GM21526 (cell line): ENCODE results near the gene FIGN.

Experiments
- ATAC-seq: cut with Tn5 transposase; IDR thresholded peaks from one replicate; pipeline ENCODE4 v1.9.1; 2021; ENCODE audit warnings: moderate library complexity; ENCODE audit not compliant: unreplicated experiment, low FRiP score

The FIGN gene

DNA sequence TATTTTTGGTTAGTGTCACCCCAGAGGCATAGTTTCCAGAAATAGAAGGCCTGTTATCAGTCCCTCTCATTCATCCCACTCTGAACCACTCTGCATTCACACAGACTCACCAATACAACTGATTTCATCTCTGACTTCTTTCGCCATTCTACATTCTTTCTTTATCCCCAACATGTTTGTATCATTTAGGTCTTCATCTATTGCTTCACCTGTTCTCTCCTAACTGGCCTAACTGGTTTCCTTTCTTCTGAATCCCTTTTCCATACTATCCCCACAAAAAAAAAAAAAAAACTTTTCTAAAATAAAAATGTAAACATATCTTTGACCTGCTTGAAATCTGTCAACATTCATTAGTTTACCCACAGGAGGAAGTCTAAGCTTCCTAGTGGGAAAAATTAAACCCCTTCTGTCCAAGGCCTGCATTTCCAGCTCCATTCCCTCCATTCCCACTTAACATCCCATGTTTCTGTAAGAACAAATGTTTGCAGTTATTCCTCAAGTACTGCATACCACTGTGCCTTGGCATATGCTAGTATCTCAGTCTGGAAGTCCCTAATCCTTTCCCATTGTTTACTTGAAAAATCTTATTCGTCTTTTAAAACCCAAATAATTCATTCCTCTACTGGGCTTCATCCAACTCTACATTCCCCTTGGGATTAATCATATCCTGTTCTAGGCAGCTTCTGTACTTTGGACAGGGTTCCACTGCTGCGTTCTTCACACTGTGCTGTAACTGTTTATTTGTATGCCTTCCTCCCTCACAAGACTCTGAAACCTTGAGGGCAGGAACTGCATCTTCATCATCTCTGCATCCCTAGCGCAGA is 68.5 kb downstream of the FIGN start:
- no peak for ATAC-seq

DNA sequence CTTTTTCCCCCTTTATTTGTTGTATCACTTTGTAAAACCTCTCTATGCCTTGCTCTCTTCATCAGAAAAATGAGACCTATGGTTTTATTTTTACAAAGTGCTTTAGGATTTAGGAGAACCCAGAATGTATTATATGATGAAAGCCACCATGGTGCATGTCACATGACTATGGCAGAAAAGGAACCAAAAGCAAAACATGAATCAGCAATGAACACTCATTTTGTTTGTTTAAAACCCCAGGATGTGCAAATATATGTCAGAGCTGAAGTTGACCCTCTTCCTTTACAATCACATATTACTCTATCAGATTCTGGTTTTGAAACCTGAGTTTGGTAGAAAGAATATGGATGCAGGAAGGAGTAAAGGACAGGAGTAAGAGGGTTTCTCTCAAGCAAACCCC is 70.0 kb downstream of the FIGN start:
- ATAC-seq, result no peak

DNA sequence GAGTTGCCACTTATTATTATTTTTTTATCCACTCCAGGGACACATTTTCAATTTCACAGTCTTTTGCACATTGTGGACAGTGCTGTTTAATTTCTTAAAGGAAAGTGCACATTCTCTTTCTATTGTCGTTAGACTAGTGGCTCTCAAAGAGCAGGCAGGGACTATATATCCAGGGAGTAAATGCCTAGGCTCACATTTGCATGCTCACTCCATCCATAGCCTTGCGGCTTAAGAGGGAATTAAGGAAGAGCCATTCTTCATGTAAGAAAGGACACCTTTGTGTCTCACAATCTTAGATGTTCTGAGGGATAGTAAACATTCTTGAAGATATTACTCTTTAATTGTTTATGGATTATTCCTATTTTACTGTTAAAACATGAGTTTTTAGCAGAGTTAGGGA is 70.8 kb downstream of the FIGN start:
- no peak for ATAC-seq

DNA sequence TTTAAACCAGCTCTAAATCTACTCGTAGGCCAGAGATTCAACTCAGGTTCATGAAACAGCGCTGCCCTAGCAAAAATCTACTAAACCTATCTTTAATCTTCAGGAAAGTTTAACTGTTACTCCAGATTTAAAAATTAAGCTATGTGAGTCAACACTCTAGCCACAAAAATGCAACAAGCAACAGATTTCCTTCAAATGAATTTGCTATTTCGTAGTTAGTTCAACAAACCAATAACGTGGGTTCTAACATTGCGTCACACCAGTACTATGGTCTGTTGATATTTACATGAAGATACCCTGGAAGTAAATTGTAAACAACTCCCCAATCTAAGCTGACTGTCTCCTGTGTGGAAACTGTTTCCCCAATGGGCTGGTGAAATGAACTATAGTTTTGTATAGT is 71.2 kb downstream of the FIGN start:
- ATAC-seq, result no peak

DNA sequence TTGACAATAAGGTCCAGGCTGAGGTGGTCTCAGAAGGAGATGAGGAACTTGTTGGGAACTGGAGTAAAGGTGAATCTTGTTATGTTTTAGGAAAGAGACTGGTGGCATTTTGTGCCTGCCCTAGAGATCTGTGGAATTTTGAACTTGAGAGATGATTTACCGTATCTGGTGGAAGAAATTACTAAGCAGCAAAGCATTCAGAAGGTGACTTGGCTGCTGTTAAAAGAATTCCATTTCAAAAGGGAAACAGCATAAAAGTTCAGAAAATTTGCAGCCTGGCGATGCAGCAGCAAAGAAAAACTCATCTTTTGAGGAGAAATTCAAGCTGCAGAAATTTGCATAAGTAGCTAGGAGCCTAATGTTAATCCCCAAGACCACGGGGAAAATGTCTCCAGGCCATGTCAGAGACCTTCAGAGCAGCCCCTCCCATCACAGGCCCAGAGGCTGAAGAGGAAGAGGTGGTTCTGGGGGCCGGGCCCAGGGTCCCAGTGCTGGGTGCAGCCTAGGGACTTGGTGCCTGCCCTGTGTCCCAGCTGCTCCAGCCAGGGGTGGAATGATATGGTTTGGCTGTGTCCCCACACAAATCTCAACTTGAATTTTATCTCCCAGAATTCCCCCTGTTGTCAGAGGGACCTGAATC is 73.5 kb downstream of the FIGN start:
- no peak for ATAC-seq

DNA sequence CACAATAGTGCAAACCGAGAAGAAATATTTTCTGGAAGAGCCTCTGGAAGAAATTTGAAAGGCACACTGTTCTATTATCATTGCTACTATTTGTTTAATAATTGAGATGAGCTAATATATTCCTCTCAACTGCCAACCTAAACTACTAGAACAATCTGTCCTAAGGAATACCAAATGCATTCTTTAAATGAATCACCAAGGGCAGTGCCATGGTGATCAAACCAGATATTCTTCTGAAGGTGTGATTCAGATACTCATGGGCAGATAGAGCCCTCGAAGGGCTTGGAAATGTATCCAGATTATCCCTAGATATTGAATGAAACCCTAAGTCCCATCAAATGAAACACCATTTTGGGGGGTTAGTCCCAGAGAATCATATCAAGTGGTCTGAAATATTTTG is 76.6 kb downstream of the FIGN start:
- ATAC-seq, result no peak

DNA sequence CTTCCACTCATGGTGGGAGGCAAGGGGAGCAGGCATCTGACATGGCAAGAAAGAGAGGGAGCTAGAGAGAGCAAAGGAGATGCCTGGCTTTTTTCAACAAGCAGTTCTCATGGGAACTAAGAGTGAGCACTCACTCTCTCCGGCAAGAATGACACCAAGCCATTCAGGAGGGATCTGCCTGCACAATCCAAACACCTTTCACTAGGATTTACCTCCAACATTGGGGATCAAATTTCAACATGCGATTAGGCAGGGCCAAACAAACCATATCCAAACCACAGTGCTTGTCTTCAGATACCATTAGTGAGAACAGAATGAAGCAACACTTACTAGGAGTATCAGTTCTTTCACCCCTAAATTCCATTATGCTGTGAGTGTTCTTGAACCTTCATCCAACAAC is 77.3 kb downstream of the FIGN start:
- ATAC-seq, result no peak

DNA sequence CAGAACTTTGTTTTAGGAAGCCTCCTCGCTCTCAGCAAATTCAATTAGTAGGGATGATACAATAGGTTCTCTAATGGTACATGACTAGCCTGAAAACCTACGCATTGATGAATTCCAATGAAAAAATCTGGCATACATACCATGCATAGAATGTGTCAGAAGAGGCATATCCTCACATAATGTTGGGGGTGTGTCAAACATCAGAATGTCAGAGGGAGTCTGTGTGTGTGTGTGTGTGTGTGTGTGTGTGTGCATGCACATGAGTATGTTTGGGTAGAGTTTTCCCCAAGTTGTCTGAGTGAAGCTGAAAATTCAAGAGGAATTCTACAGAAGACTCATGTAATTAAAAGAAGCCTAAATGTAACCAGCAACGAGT is 78.5 kb downstream of the FIGN start:
- no peak for ATAC-seq

DNA sequence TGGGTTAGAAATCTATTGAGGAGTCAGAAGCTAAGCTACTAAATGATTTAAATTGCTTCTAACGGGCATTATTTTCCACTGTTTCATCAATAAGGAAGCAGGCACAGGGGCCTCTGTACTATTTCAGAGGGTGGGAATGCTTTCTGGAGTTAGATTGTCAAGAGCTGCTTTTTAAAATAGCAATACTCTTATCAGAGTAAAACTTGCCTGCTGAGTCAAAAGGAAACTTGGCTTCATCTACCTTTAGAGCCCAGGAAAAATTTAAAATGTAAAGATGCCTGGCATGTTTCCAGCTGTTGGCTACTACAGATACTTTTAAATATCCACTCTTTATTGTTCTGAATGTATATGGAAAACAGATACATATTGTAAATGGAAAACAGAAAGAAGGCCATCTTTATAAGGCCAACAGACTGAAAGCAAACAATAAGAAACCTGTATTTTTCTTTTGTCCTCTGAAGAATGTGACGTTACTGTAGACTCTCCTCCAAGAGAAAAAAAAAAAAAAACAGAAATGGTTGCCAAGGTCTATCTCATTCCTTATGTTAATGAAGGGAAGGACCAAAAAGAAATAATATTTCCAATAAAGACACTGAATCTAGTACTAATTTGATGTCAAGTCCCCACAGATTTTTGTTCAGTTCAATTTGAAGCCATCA is 79.1 kb downstream of the FIGN start:
- ATAC-seq, result no peak

DNA sequence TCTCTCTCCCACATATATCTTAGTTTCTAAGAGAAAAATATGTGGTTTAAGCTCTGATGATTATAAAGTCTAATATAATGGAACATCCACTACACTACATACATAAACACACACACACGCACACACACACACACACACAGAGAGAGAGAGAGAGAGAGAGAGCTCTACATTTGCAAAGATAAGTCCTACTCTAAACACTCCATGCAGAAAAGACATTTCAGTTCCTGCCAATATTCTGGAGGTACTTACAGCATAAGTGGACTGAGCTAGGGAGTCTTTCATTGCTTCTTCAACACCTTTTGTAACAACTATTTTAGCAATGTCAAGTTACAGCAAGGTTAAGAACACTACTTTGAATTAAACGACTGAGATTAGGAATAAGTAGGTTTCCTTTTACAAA is 80.1 kb downstream of the FIGN start:
- ATAC-seq, result no peak

DNA sequence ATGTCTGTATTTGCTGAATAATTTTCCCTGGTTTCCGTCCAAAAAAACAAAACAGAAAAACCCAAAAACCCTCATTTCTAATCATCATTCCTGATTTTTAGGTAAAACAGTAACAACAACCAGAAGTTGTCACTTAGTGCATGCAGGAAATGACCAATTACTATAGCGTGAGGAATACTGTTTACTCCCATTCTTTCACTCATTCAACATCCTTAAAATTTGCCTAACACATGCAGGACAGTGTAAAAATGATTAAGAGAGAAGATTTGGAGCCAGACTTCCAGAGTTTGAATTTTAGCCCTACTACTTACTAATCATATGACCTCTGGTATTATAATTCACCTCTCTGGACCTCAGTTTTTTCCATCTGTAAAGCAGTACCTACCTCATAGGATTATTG is 83.1 kb downstream of the FIGN start:
- no peak for ATAC-seq

DNA sequence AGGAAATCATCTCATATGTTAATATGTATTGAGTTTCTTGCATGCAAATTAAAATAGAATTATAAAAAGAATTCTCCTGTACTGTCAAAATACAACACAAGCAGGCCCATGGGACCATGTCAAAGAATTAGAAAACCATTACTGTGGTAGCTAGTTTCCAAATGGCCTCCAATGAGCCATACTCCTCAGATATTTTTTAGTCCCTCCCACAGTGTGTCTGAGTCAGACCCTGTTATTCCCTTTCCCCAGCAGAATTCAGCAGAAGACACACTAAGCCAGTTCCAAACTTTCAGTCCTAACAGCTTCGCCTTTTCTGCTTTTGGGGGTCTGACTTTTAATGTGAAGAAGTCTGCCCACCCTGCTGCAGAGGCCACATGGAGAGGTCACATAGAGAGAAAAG is 86.7 kb downstream of the FIGN start:
- ATAC-seq, result no peak

DNA sequence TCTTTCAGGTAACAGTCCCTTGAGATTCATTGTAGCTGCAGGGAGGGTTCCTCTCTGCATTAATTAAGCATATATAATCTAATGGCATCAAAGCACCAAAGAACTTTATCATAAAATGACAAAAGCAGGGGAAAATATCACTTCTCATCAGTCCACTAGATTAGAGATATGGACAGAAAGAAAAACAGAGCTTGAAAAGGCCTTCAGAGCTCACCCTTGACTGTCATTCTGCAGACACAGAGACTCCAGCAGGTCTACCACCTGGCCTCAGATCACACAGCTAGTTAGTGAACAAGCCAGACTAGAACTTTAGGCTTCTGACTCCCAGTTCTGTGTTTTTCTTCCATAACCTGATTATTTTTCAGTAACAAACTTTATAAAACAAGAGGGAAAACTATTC is 88.5 kb downstream of the FIGN start:
- ATAC-seq, result no peak

DNA sequence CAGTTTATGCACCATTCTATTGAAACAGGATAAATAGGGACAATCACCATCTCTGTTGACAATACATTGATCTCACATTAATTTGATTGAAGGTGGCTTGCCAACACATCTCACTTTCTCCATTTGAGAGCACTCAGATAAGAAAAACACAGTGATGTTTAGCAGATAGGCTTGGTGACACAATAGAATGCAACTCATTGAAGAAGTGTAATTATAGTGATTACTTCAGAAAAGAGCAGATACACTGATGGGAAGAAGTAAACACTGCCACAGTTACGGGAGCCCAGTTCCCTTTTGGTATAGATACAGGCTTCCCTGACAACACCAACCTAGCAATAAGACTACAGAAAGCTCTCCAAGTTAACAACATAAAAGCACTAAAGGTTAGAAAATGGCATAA is 89.1 kb downstream of the FIGN start:
- no peak for ATAC-seq

DNA sequence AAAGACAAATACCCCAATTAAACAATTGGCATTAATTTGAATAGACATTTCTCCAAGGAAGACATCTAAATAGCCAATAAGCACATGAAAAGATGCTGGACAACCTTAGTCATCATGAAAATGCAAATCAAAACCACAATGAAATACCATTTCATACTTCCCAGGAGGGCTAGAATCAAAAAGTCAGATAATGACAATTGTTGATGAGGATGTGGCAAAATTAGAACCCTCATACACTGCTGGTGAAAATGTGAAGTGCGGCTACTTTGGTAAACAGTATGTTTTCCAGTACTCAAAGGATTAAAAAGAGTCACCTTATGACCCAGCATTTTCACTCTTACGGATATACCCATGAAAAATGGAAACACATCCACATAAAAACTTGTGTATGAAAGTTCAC is 91.6 kb downstream of the FIGN start:
- ATAC-seq, result no peak

DNA sequence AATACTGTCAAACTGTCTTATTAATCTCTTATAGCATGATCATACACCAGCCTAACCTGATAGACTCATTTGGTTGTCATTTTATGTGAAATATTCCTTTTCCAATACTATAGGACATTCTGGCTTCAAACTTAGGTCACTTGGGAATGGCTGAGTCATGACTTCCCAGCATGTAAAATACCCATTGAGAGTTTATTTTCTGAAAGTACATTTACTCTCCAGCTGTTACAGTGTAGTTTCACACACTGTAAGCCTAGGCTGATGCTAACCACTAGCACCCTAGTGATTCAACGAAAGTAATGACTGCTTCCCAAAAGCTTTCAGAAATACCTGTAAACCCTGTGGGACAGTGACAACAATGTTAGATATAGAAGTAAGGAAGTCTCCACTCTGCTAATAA is 93.8 kb downstream of the FIGN start:
- ATAC-seq, result no peak

DNA sequence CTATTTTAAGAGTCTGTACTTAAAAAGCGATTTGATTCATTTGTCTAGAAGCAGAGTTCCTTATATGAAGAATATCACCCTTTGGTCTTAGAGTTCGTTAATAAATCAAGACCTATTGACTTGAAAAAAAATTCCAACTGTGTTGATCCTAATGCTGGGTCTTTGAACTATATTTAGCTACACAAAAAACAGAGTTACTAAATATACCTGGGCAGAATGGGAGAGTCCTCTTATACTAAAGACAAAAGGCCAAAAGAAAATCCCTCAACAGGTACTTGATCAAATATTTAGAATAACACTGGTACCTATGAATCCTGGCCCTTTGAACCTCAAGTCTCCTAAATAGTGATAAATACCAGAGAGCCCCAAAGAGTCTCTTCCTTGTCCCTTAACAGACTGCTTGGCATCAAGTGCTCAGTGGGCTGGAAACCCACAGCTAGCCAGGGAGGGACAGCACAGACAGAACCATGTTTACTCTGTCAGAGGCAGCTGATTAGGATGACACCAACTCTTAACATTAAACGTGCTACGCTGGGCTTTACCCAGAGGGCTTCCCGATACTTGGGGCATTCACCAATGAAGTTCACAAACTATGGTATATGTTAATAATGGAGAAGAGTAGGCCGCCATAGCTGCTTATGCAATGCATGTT is 95.1 kb downstream of the FIGN start:
- ATAC-seq, result no peak

DNA sequence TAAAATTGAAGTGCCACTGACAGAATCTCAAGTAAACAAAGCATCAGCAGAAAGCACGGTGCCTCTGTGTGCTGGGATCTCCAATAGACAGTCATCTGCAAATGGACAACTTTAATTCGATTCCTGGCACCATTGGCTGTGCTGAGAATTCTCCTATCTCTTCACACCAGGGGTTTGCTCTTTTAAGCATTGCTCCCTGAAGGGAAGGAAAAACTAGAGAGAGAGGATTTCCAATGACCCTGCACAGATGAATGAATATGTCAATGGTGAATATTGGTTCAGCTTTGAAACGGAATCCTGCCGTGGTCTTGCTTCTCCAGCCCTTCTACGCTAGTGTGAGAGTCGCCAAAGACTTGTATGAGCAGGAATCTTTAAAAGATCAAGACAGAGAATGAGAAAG is 97.9 kb downstream of the FIGN start:
- ATAC-seq, result no peak

DNA sequence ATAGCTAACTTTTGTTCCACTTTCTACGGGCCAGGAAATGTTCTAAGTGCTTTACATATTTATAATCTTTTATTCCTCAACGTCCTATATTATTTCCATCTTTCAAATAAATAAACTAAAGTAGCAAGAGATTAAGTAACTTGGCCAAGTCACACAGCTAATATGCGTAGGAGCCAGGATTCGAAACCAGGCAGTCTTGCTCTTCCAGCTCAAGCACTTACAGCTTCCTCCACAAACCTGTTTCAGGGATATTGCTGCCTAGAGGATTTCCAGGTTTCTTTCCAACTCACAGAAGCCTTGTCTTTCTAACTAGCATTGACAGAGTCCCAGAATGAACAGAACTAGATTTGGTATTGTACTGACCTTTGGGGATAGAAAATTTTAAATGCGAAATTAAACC is 102.5 kb downstream of the FIGN start:
- no peak for ATAC-seq

DNA sequence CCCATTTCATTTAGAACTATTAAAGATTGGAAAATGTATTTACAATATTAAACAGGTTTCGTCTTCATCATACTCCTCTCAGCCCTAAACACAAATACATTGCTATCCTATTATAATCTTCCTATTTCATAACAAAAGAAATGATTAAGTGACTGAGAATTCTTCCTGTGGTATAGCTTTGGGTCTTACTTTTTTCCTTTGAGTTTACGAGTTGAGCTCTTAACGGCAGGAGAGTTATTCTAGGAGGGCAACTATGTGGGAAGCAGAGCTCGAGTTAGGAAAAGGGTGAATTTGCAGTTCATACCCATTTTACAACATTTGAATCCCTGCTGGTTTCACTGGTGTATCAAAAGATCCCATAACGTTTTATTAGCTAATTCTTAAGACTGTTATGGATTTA is 105.0 kb downstream of the FIGN start:
- no peak for ATAC-seq

DNA sequence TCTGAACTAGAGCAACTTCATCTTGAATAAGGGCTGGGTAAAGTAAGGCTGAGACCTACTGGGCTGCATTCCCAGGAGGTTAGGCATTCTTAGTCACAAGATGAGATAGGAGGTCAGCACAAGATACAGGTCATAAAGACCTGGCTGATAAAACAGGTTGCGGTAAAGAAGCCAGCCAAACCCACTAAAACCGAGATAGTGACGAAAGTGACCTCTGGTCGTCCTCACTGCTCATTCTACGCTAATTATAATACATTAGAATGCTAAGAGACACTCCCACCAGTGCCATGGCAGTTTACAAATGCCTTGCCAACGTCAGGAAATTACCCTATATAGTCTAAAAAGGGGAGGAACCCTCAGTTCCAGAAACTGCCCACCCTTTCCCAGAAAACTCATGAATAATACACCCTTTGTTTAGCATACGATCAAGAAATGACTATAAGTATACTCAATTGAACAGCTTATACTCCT is 109.1 kb downstream of the FIGN start:
- ATAC-seq, result no peak
